GM23248 (cell line): Measurements from ENCODE around the gene CD22. TPM values are rescaled to one million over a fixed set of nuclear protein-coding genes. Genes with fewer than 3 reads are reported as not detected.

Experiments
- DNase-seq: peaks from one replicate; pipeline ENCODE4 v3.0.0-alpha.2; 2015
- H2AFZ ChIP-seq: fragments of 200-600 bp; sonication (generic); 2 replicates; pipeline ENCODE4 v1.6.1; 2016; ENCODE audit warnings: antibody characterized with exemption
- H3F3A ChIP-seq: fragments of 200-600 bp; sonication (generic); 2 replicates; pipeline ENCODE4 v1.6.1; 2016; ENCODE audit warnings: mild to moderate bottlenecking, antibody characterized with exemption, mixed run types; ENCODE audit not compliant: insufficient read depth
- H3K27ac ChIP-seq: fragments of 200-600 bp; sonication (generic); 2 replicates; pipeline ENCODE4 v1.5.1; 2016; ENCODE audit warnings: mild to moderate bottlenecking
- H3K27me3 ChIP-seq: fragments of 200-600 bp; sonication (generic); replicated peaks from 2 replicates; pipeline ENCODE4 v1.6.1; 2016; ENCODE audit warnings: mild to moderate bottlenecking; ENCODE audit not compliant: insufficient read depth
- H3K36me3 ChIP-seq: fragments of 200-600 bp; sonication (generic); 2 replicates; pipeline ENCODE4 v1.6.1; 2016; ENCODE audit warnings: low read depth, mild to moderate bottlenecking
- H3K4me1 ChIP-seq: fragments of 200-600 bp; sonication (generic); 2 replicates; pipeline ENCODE4 v1.6.1; 2016; ENCODE audit warnings: mild to moderate bottlenecking; ENCODE audit not compliant: insufficient read depth
- H3K4me2 ChIP-seq: fragments of 200-600 bp; sonication (generic); one replicate; pipeline ENCODE4 v1.6.1; 2016; ENCODE audit warnings: mild to moderate bottlenecking; ENCODE audit not compliant: unreplicated experiment
- H3K4me3 ChIP-seq: fragments of 200-600 bp; sonication (generic); 2 replicates; pipeline ENCODE4 v1.5.1; 2016; ENCODE audit warnings: mild to moderate bottlenecking
- H3K79me2 ChIP-seq: fragments of 200-600 bp; sonication (generic); 2 replicates; pipeline ENCODE4 v1.6.1; 2016; ENCODE audit warnings: mild to moderate bottlenecking; ENCODE audit not compliant: insufficient read depth
- H3K9ac ChIP-seq: fragments of 200-600 bp; sonication (generic); 2 replicates; pipeline ENCODE4 v1.6.1; 2016; ENCODE audit warnings: mild to moderate bottlenecking
- H3K9me2 ChIP-seq: fragments of 200-600 bp; sonication (generic); 2 replicates; pipeline ENCODE4 v1.6.1; 2016; ENCODE audit warnings: mixed run types, mild to moderate bottlenecking, moderate library complexity; ENCODE audit not compliant: insufficient read depth
- H3K9me3 ChIP-seq: fragments of 200-600 bp; sonication (generic); one replicate; pipeline ENCODE4 v1.6.1; 2017; ENCODE audit warnings: low read depth
- H4K20me1 ChIP-seq: fragments of 200-600 bp; sonication (generic); 2 replicates; pipeline ENCODE4 v1.6.0; 2016; ENCODE audit not compliant: insufficient read depth
- EZH2 ChIP-seq: fragments of 200-600 bp; sonication (generic); IDR thresholded peaks from 2 replicates; pipeline ENCODE4 v1.6.1; 2018; ENCODE audit warnings: antibody characterized with exemption, mild to moderate bottlenecking; ENCODE audit not compliant: insufficient read depth, poor library complexity, severe bottlenecking
- EZH2phosphoT487 ChIP-seq: fragments of 200-600 bp; sonication (generic); IDR thresholded peaks from 2 replicates; pipeline ENCODE4 v1.6.1; 2018; ENCODE audit warnings: antibody characterized with exemption, moderate library complexity, mild to moderate bottlenecking, low read depth; ENCODE audit not compliant: insufficient read depth
- WGBS, 2 experiments: methylation state at CpG; one replicate each; pipeline ENCODE4 v1.1.6; 2015 to 2017; ENCODE audit warnings: low lambda C conversion rate in 2 of 2, low coverage in 1 of 2; ENCODE audit errors: missing lambda C conversion rate in 2 of 2; 5-methylcytosine and 5-hydroxymethylcytosine counted together
- in situ Hi-C: fragments of 300-500 bp; cut with MboI; formaldehyde crosslinking; loops from 2 replicates; pipeline ENCODE4 v1.15.0; 2020
- polyA plus RNA-seq: library from polyadenylated mRNA; unstranded; fragments of >200 nt; fragmentation: Nextera tagmentation; extraction: Ambion mirVana; gene quantifications from 2 replicates; pipeline ENCODE4 v1.2.1, GENCODE V29; 2016
- total RNA-seq: library from RNA; depleted of rRNA; stranded (reverse); fragments of >200 nt; shearing (Covaris generic); gene quantifications from 2 replicates; pipeline ENCODE4 v1.2.3, GENCODE V29; 2014

CD22 gene
- total and polyA plus RNA-seq, 2 experiments from 2014 or later, result 0.28 TPM; not detected in 1

DNA sequence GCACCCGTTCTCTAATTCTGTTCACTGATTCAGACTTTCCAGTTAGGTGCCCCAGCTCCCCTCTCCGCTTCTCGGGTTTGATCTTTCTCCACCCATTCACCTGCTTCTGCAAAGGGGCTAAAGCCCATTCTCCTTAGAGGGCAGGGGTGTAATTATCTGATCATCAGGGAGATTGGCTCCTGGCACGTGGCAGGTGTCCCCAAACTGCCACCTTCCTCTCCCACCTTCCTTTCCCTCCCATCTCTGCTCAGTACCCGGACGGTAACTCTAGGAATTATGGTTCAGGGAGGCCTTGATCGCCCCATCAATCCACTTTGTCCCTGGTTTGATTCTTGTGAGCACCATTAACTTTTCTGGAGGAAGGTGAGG is 18.9 kb downstream of the CD22 start:
- Histone ChIP-seq H3K36me3 (no peaks in the 10 kb centered on the region), H3K4me1 (no peaks in the 10 kb centered on the region), H4K20me1 (no peaks in the 10 kb centered on the region), H3K4me3 (no peak overlapping the region), H3F3A (no peaks in the 10 kb centered on the region), H3K4me2 (no peak overlapping the region), H3K79me2 (no peaks in the 10 kb centered on the region), H3K27ac (no peak overlapping the region), H2AFZ (no peak overlapping the region), H3K9me2 (no peaks in the 10 kb centered on the region), H3K27me3 (peaks cover 7% of the 10 kb centered on the region), H3K9ac (no peak overlapping the region), H3K9me3 (no peaks in the 10 kb centered on the region)
- no peak for DNase-seq
- 51 to 55% methylated on average over 7 of the region's 7 CpGs for WGBS, 2 experiments
- in situ Hi-C loops, result no loop called here
- TF ChIP-seq EZH2phosphoT487 (no peak), EZH2 (no peak)

DNA sequence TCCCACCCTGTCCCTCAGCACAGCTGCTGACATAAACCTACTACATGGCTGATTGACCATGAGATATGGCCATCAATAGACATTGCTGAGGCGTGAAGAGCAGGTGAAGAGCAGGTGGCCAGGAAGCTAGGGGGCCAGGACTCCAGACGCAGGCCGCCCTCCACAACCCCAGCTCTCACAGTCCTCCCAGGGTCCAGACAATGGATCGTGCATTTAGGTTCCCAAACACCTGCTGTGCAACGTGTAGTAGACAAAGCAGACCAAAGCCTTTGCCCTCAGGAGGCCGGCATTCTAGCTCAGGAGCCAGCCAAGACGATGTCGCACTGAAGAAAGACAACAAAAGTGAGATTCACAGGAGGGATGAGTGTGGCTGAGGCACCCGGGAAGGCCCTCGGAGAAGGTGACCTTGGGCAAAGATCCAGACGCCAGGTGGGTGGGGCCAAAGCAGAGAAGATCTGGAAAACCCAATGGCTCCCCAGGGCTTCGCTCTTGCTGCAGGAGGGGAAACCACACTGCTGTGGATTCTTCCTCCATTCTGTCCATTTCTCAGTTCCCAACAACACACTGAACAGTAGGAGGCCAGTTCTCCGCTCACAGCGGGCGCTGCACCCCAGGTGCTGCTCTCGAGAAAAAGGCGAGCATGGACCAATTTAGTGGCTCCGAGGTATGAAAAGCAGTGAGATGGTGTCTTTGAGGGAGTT is 20.1 kb downstream of the CD22 start:
- 63 to 64% methylated on average over 18 of the region's 18 CpGs for WGBS, 2 experiments
- Histone ChIP-seq H3K36me3 (no peaks in the 10 kb centered on the region), H3K4me1 (no peaks in the 10 kb centered on the region), H3F3A (no peaks in the 10 kb centered on the region), H3K79me2 (no peaks in the 10 kb centered on the region), H3K9me3 (no peaks in the 10 kb centered on the region), H4K20me1 (no peaks in the 10 kb centered on the region), H3K27ac (no peak overlapping the region), H3K4me3 (no peak overlapping the region), H2AFZ (no peak overlapping the region), H3K27me3 (peaks cover 11% of the 10 kb centered on the region), H3K4me2 (no peak overlapping the region), H3K9ac (no peak overlapping the region), H3K9me2 (no peaks in the 10 kb centered on the region)
- no peak for TF ChIP-seq EZH2phosphoT487
- no peak for TF ChIP-seq EZH2
- in situ Hi-C loops, result no loop called here
- no peak for DNase-seq

DNA sequence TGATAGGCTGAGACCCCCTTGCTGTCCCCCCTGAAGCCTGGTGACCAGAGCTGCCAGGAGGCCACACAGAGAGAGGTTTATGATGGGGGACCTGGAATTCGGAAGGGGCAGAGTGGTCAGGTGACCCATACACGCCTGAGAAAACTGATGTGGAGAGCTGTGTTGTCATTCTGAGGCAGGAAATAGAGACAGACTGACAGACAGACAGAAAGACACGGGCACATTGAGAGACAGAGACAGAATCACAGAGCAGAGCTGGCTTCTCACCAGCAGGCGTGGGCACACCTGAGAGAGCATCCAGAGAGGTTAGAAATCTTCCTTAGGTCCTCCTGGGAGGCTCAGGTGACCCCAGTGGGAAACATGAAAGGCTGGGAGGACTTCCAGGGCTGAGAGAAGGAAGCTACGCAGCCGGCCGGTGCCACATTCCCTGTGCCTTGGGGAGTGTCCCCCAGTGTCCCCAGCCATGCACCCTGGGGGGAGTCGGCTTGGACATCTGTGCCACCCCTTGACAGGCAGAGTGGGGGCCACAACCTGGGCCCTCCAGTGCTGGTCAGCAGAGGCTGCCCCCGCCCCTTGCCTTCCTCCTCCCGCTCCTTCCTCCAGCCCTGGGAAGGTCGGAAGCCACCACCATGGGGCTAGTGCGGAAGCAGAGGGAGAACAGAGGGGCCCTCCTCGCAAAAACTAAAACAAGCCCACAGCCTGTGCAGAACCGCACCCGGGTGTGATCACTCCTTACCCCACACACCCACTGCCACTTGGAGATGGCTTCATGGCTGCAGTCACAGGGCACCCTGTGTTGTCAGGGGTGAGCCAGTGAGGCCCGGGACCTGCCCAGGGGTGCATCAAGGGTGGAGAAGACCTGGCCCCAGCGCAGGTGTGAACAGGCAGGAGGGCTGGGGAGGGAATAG is 20.9 kb downstream of the CD22 start:
- Histone ChIP-seq H3K4me3 (no peak overlapping the region), H3F3A (no peaks in the 10 kb centered on the region), H3K4me2 (no peak overlapping the region), H4K20me1 (no peaks in the 10 kb centered on the region), H3K79me2 (no peaks in the 10 kb centered on the region), H3K27ac (no peak overlapping the region), H3K9ac (no peak overlapping the region), H3K9me3 (no peaks in the 10 kb centered on the region), H2AFZ (no peak overlapping the region), H3K36me3 (no peaks in the 10 kb centered on the region), H3K4me1 (no peaks in the 10 kb centered on the region), H3K9me2 (no peaks in the 10 kb centered on the region), H3K27me3 (peaks cover 11% of the 10 kb centered on the region)
- DNase-seq, result no peak
- in situ Hi-C loops, result loop anchor here (10.0 kb wide), 1 partner anchor 145 kb away; the partner anchor contains the start of gene KRTDAP
- no peak for TF ChIP-seq EZH2
- no peak for TF ChIP-seq EZH2phosphoT487
- WGBS, 2 experiments, result 49 to 54% methylated on average over 16 to 17 of the region's 17 CpGs

DNA sequence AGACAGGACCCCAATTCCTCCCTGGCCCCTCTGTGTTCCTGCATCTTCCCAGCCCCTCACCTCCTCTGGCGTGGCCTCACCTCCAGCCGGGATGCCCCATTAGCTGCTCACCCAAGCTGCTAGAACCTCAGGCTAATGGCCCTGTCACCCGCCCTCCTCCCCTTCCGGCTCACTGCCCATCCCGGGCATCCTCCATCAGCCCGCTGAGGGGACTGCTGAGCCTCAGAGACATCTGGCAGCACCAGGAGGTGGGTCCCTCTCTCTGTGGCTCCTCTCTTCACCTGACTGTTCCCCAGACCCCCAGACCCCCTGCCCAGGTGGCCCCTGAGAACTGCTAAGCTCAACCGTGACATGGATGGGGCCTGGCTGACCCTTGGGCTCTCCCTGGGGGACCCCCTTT is 21.6 kb downstream of the CD22 start:
- in situ Hi-C loops, result loop anchor here (10.0 kb wide), 1 partner anchor 144 kb away; the partner anchor contains the start of gene KRTDAP
- Histone ChIP-seq H3K9ac (no peak overlapping the region), H3K9me3 (no peaks in the 10 kb centered on the region), H3K9me2 (no peaks in the 10 kb centered on the region), H3K4me1 (no peaks in the 10 kb centered on the region), H3K4me3 (no peak overlapping the region), H3K36me3 (no peaks in the 10 kb centered on the region), H2AFZ (no peak overlapping the region), H3K27ac (no peak overlapping the region), H3K27me3 (peaks cover 11% of the 10 kb centered on the region), H3F3A (no peaks in the 10 kb centered on the region), H3K4me2 (no peak overlapping the region), H4K20me1 (no peaks in the 10 kb centered on the region), H3K79me2 (no peaks in the 10 kb centered on the region)
- no peak for DNase-seq
- WGBS, 2 experiments, result 46 to 47% methylated on average over 4 to 7 of the region's 7 CpGs
- TF ChIP-seq EZH2, result no peak
- TF ChIP-seq EZH2phosphoT487, result no peak
